ENCODE measurements around the gene ERAP2. TPM values are rescaled to one million over a fixed set of nuclear protein-coding genes. Genes with fewer than 3 reads are reported as not detected.
"Not testable (repeated sequence)": the region's sequence is repeated elsewhere in the genome, so short reads cannot be mapped to it uniquely, and the experiment has no call there.

The ERAP2 gene
- total and polyA plus RNA-seq, 7 donors, result 0.60 to 44.9 (median 7.7) TPM

DNA sequence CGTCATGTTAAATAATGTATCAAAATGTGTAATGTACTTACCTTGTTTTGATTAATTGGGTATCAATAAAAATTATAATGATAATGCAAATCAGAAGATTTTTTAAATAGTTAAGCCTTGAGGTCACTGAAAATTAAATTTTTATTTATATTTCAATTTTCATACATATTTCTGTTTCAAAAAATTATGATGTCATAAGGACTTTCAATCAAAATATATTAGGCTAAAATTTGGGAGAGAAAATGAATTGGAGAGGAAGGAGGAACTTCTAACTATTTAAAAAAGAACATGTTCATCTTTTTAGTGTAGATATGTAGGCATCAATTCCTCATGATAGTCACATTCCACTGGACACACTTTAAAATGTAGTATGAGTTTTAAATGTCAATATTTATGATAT lies 39.5 kb upstream of the ERAP2 start:
- H3K4me3 ChIP-seq, result no peak overlapping the region
- H3K27ac ChIP-seq, result no peak overlapping the region
- no peak for DNase-seq
- intact Hi-C loops (cut with DNase I), result no loop called here
- H3K36me3 ChIP-seq, result no peaks in the 10 kb centered on the region
- no peaks in the 10 kb centered on the region for H3K27me3 ChIP-seq
- WGBS, 2 donors, result 96 to 97% methylated on average over 1 of the region's 1 CpG
- no peaks in the 10 kb centered on the region for H3K4me1 ChIP-seq
- H3K9me3 ChIP-seq, result no peaks in the 10 kb centered on the region
- TF ChIP-seq POLR2AphosphoS5 (IDR thresholded peaks at IDR 0.05), result no peak
- no peak for TF ChIP-seq EP300 (IDR thresholded peaks at IDR 0.05)
- TF ChIP-seq, protein P1, sequence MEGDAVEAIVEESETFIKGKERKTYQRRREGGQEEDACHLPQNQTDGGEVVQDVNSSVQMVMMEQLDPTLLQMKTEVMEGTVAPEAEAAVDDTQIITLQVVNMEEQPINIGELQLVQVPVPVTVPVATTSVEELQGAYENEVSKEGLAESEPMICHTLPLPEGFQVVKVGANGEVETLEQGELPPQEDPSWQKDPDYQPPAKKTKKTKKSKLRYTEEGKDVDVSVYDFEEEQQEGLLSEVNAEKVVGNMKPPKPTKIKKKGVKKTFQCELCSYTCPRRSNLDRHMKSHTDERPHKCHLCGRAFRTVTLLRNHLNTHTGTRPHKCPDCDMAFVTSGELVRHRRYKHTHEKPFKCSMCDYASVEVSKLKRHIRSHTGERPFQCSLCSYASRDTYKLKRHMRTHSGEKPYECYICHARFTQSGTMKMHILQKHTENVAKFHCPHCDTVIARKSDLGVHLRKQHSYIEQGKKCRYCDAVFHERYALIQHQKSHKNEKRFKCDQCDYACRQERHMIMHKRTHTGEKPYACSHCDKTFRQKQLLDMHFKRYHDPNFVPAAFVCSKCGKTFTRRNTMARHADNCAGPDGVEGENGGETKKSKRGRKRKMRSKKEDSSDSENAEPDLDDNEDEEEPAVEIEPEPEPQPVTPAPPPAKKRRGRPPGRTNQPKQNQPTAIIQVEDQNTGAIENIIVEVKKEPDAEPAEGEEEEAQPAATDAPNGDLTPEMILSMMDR (IDR thresholded peaks at IDR 0.05), result no peak
- TF ChIP-seq POLR2A (IDR thresholded peaks at IDR 0.05), result no peak

DNA sequence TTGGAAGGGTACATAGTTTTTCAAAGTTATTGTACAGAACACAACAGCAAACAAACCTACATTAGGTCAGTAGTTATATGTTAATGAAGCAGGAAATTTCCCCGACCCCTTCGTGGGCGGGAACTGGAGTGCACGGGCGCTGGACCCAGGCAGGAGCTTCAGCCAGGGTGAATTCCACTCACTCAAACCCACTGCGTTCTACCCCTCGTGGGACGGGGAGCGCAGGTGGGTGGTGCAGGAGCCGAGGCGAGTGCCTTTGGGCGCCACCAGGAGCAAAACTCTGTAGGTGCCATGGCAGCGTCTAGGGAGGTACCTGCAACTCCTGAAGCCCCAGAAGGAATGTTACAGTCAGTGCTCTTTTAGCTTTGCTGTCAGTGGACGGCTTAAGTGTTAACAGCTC lies 39.0 kb upstream of the ERAP2 start:
- Histone ChIP-seq H3K4me3 (no peak overlapping the region), H3K36me3 (no peaks in the 10 kb centered on the region), H3K27ac (no peak overlapping the region), H3K4me1 (no peaks in the 10 kb centered on the region), H3K9me3 (no peaks in the 10 kb centered on the region), H3K27me3 (no peaks in the 10 kb centered on the region)
- TF ChIP-seq EP300 (IDR thresholded peaks at IDR 0.05) (no peak), POLR2AphosphoS5 (IDR thresholded peaks at IDR 0.05) (no peak), POLR2A (IDR thresholded peaks at IDR 0.05) (no peak)
- TF ChIP-seq, protein P1 (IDR thresholded peaks at IDR 0.05), result no peak
- DNase-seq, result no peak
- intact Hi-C loops (cut with DNase I), result no loop called here
- 84 to 87% methylated on average over 14 of the region's 14 CpGs for WGBS, 2 donors

GRCh38 chr5:96838201-96839070 lies 37.9 kb upstream of the ERAP2 start:
- TF ChIP-seq POLR2AphosphoS5 (IDR thresholded peaks at IDR 0.05) (no peak), POLR2A (IDR thresholded peaks at IDR 0.05) (no peak), EP300 (IDR thresholded peaks at IDR 0.05) (no peak)
- TF ChIP-seq, protein P1 (IDR thresholded peaks at IDR 0.05), result no peak
- Histone ChIP-seq H3K4me3 (no peak overlapping the region), H3K27ac (no peak overlapping the region), H3K9me3 (no peaks in the 10 kb centered on the region), H3K4me1 (no peaks in the 10 kb centered on the region), H3K27me3 (no peaks in the 10 kb centered on the region), H3K36me3 (no peaks in the 10 kb centered on the region)
- intact Hi-C loops (cut with DNase I), result no loop called here
- 50 to 68% methylated on average over 2 of the region's 2 CpGs for WGBS, 2 donors
- no peak for DNase-seq

GRCh38 chr5:96839071-96839592 lies 37.2 kb upstream of the ERAP2 start:
- H3K27me3 ChIP-seq, result no peaks in the 10 kb centered on the region
- DNase-seq, result no peak
- TF ChIP-seq EP300 (IDR thresholded peaks at IDR 0.05) (no peak), POLR2AphosphoS5 (IDR thresholded peaks at IDR 0.05) (no peak), POLR2A (IDR thresholded peaks at IDR 0.05) (no peak)
- TF ChIP-seq, protein P1 (IDR thresholded peaks at IDR 0.05), result no peak
- intact Hi-C loops (cut with DNase I), result no loop called here
- no peaks in the 10 kb centered on the region for H3K36me3 ChIP-seq
- H3K9me3 ChIP-seq, result no peaks in the 10 kb centered on the region
- H3K4me3 ChIP-seq, result no peak overlapping the region
- no peaks in the 10 kb centered on the region for H3K4me1 ChIP-seq
- H3K27ac ChIP-seq, result no peak overlapping the region
- WGBS, 2 donors, result 88 to 90% methylated on average over 2 of the region's 2 CpGs

DNA sequence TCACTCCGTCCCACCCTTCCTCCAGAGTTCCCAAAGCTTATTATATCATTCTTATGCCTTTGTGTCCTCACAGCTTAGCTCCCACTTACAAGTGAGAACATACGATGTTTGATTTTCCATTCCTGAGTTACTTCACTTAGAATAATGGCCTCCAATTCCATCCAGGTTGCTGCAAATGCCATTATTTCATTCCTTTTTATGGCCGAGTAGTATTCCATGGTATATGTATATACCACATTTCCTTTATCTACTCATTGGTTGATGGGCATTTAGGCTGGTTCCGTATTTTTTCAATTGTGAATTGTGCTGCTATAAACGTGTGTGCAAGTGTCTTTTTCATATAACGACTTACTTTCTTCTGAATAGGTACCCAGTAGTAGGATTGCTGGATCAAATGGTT lies 34.4 kb upstream of the ERAP2 start:
- H3K36me3 ChIP-seq; intact Hi-C loops (cut with DNase I); H3K4me3 ChIP-seq; H3K4me1 ChIP-seq; H3K9me3 ChIP-seq; H3K27ac ChIP-seq; DNase-seq; H3K27me3 ChIP-seq: not testable (repeated sequence)
- WGBS, 2 donors, result 79% methylated on average over 6 of the region's 6 CpGs

Data from sigmoid colon (tissue), 7 donors.